Measurements from ENCODE around the gene ACOT11. TPM values are rescaled to one million over a fixed set of nuclear protein-coding genes. Genes with fewer than 3 reads are reported as not detected.

Gene ACOT11
- total RNA-seq, 1 donor from 2014 or later = 0.40 TPM

- no peak for DNase-seq (ENCODE audit: low read depth in 2 of 2)
These were observed 16.5 kb downstream of the ACOT11 start for GRCh38 chr1:54564312-54565112.

GRCh38 chr1:54565113-54565501, 17.1 kb downstream of the ACOT11 start:
- no peak for DNase-seq (ENCODE audit: low read depth in 2 of 2)

GRCh38 chr1:54566438-54567141, 18.6 kb downstream of the ACOT11 start:
- DNase-seq (ENCODE audit: low read depth in 2 of 2) = no peak

GRCh38 chr1:54567961-54568360, 19.9 kb downstream of the ACOT11 start:
- no peak for DNase-seq (ENCODE audit: low read depth in 2 of 2)

GRCh38 chr1:54569339-54569738, 21.3 kb downstream of the ACOT11 start:
- peak in 1 of 2 donors; percentile 16 for DNase-seq (ENCODE audit: low read depth in 2 of 2)

- no peak for DNase-seq (ENCODE audit: low read depth in 2 of 2)
These were observed 22.1 kb downstream of the ACOT11 start for GRCh38 chr1:54570161-54570560.

GRCh38 chr1:54571326-54571725, 23.3 kb downstream of the ACOT11 start:
- DNase-seq (ENCODE audit: low read depth in 2 of 2) = peak in 1 of 2 donors; percentile 7

- peak; percentile 30 to 55 for DNase-seq (ENCODE audit: low read depth in 2 of 2)
These were observed 23.9 kb downstream of the ACOT11 start for GRCh38 chr1:54571803-54572541.

GRCh38 chr1:54572542-54572850, 24.5 kb downstream of the ACOT11 start:
- DNase-seq (ENCODE audit: low read depth in 2 of 2) = no peak

- no peak for DNase-seq (ENCODE audit: low read depth in 2 of 2)
These were observed 26.2 kb downstream of the ACOT11 start for GRCh38 chr1:54574158-54574778.

GRCh38 chr1:54575161-54575560, 27.1 kb downstream of the ACOT11 start:
- DNase-seq (ENCODE audit: low read depth in 2 of 2) = no peak

GRCh38 chr1:54575605-54576290, 27.7 kb downstream of the ACOT11 start:
- DNase-seq (ENCODE audit: low read depth in 2 of 2) = no peak

- peak; percentile 61 to 97 for DNase-seq (ENCODE audit: low read depth in 2 of 2)
These were observed 29.6 kb downstream of the ACOT11 start for GRCh38 chr1:54577612-54578011.

GRCh38 chr1:54579337-54579781, 31.3 kb downstream of the ACOT11 start:
- no peak for DNase-seq (ENCODE audit: low read depth in 2 of 2)

GRCh38 chr1:54580856-54581550, 33.0 kb downstream of the ACOT11 start:
- no peak for DNase-seq (ENCODE audit: low read depth in 2 of 2)

GRCh38 chr1:54581621-54582035, 33.6 kb downstream of the ACOT11 start:
- DNase-seq (ENCODE audit: low read depth in 2 of 2) = peak; percentile 35 to 84

- DNase-seq (ENCODE audit: low read depth in 2 of 2) = peak in 1 of 2 donors; percentile 32
These were observed 34.7 kb downstream of the ACOT11 start for GRCh38 chr1:54582566-54583306.

- no peak for DNase-seq (ENCODE audit: low read depth in 2 of 2)
These were observed 35.3 kb downstream of the ACOT11 start for GRCh38 chr1:54583307-54583686.

- DNase-seq (ENCODE audit: low read depth in 2 of 2) = no peak
These were observed 35.8 kb downstream of the ACOT11 start for GRCh38 chr1:54583871-54584270.

- no peak for DNase-seq (ENCODE audit: low read depth in 2 of 2)
These were observed 36.5 kb downstream of the ACOT11 start for GRCh38 chr1:54584575-54584974.

Measured in lung microvascular endothelial cell (primary cell).